Stimulated activated CD8-positive, alpha-beta memory T cell treated with anti-CD3 and anti-CD28 coated beads, Interleukin-4, amount 100 ng/mL, for 48 hours (primary cell): ENCODE measurements around the gene IMPA2.
"Not testable (repeated sequence)": the region's sequence is repeated elsewhere in the genome, so short reads cannot be mapped to it uniquely, and the experiment has no call there.

ENCODE experiments used
- DNase-seq: peaks from one replicate; pipeline ENCODE4 v3.0.0-alpha.2; 2020

Gene IMPA2

GRCh38 chr18:12053289-12053688 is 72.0 kb downstream of the IMPA2 start:
- no peak for DNase-seq

DNA sequence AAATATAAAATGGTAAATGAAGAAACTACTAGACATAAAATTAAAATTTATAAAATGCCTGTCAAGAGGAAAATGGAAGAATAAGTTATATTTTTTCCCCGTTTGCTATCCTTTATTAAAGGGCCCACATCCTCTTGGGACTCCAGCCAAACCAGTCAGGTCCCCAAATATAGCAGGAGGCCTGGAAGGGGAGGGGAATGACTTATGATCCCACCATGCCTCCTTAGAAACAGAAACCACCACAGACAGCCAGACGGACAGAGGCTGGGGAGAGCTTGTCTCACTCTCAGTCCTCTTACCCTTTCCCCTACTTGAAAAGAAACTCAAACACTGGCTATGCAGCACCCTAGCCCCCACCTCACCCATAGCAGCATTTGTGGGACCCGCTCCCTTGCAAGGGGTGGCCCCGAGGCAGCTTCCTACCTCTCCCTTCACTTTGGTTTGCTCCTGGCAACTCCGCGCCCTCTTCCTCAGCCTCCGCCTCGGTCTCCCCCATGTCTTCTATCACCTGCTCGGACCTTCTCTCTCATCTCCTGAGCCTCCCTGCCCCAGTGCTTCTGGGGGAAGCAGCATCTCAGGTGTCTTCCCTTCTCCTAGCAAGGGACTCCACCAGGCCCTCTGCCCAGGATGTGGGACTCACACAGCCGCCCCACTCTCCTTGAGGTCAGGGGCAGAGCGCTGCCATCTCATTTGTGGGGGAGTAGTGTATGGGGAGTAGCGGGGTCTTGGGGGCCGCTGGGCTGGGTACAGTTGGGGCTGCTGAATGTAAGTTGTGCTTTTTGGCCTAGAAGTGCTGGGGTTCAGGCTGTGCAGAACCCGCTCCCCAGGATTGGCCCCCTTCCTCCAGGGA is 75.0 kb downstream of the IMPA2 start:
- DNase-seq: no peak

DNA sequence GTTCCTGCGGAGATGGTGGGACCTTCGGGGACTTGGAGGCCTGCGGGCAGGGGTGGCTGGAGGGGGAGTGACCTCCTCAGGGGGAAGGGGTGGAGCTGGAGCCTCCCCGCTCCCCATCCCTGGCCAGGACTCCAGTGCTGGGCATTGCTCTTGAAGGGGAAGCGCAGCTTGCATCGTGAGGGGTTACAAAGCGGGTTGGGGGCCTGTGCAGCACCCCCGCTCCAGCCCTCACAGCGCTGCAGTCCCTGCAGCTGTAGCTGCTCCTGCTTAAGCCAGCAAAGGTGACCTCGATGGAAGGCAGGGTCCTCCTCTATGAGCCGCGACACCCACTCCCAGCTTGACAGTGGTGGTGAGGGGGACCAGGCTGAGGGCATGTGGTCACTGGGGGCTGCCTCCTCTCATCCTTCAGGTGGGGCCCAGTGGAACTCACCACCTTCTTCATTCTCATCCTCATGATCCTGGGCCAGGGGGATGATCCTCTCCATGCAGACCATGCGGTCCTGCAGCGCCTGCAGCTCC is 75.6 kb downstream of the IMPA2 start:
- no peak for DNase-seq

GRCh38 chr18:12057419-12058039 is 76.2 kb downstream of the IMPA2 start:
- no peak for DNase-seq

- no peak for DNase-seq
Measured at GRCh38 chr18:12059334-12060181, 78.3 kb downstream of the IMPA2 start.

- no peak for DNase-seq
Measured at GRCh38 chr18:12060182-12060870, 79.0 kb downstream of the IMPA2 start.

- no peak for DNase-seq
Measured at GRCh38 chr18:12061685-12062084, 80.4 kb downstream of the IMPA2 start.

GRCh38 chr18:12062974-12063373 is 81.7 kb downstream of the IMPA2 start:
- DNase-seq: no peak

GRCh38 chr18:12064086-12064763 is 82.9 kb downstream of the IMPA2 start:
- no peak for DNase-seq

DNA sequence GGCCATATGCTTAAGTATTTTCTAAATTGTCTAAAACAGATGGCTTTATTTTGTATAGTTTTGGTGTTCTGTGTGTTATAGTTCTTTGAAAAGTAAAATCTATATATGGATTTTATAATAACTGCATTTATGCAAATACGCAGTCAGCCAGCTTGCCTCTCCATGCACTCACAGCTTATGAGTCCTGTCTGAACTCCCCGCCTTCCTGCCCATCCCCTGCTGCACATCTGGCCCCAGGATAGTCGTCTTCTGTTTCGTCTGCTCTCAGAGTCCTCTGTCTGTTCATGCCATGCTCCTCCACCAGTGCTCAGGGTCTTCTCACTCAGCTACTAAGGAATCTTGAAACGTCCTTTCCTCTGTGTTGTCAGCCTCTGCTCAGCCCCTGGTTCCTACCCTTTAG is 84.1 kb downstream of the IMPA2 start:
- DNase-seq: no peak

GRCh38 chr18:12066910-12067511 is 85.7 kb downstream of the IMPA2 start:
- no peak for DNase-seq

- no peak for DNase-seq
Measured at GRCh38 chr18:12067671-12068070, 86.4 kb downstream of the IMPA2 start.

DNA sequence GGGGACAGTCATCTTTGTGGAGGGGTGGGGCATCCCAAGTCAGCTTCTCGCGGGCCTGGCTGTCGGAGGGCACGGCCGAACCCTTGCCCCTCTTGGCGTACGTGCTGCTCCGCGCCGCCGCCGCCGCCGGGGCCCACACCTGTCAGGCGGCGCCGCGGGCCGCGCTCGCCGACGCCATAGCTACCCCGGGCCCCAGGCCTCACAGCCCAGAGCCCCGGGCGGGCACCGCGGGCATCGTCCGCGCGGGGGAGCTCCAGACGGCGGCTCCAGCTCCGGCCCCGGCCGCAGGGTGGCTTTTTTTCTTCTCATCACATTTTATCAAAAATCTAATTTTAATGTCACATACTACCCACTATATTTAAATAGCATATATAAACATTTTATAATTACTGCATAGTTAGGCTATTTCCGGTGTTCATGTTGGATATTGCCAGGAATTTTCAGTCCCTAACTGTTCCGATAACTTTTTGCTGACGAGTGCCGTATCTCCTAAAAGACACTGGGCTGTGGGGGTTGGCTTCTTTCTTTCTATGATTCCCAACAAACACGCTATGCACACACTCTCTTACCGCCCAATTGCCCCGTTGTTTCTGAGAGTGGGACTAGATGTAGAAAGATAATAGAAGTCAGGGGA is 87.1 kb downstream of the IMPA2 start:
- not testable (repeated sequence) for DNase-seq

GRCh38 chr18:12068950-12069320 is 87.6 kb downstream of the IMPA2 start:
- DNase-seq: no peak

- not testable (repeated sequence) for DNase-seq
Measured at GRCh38 chr18:12071066-12071465, 89.8 kb downstream of the IMPA2 start.

- no peak for DNase-seq
Measured at GRCh38 chr18:12072996-12073395, 91.7 kb downstream of the IMPA2 start.

DNA sequence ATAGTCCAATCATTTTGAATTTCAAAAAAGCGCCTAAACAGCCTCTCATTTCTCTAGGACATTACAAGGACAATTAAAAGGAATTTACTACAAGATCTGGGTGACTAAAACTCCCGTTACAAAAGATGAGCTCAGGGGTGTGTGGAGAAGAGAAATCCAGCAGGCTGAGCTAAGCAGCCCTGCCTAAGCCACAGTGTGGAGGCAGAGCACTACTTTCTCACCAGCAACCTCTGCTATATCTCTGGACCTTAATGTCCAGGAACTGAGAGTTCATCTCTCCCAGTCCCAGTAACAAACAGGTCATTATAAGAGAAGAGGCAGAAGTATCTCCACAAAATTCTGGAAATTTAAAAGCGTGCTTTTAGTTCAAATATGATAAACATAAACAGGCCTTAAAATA is 93.4 kb downstream of the IMPA2 start:
- no peak for DNase-seq

DNA sequence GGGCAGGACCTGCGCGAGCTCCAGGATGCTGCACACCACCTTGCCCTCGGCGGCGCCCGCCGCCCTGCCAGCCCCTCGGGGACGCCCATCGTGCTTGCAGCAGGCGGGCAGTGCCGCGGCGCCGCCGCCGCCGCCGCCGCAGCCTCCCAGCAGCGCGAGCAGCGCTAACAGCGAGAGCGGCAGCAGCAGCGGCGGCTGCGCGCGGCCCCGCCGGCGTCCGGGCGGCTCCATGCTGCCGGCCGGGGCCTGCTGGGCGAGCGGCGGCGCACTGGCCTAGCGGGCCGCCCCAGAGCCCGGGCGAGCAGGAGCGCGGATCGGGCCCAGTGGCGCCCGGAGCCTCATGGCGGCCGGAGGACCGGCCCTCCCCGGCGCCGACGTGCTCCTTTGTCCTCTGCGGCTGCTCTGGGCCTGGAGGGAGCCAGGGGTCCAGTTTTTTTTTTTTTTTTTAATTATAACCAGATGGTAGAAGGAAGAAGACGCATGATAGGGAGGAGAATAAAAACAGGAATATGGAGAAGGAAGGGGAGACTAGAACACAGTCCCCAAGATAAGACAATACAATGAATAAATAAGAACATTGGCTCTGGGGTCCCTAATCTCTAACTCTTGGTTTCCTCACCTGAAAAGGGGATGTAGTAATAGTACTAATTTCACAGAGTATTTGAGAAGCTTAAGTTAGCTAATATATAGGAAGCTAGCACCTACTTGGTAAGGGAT is 95.3 kb downstream of the IMPA2 start:
- DNase-seq: no peak

DNA sequence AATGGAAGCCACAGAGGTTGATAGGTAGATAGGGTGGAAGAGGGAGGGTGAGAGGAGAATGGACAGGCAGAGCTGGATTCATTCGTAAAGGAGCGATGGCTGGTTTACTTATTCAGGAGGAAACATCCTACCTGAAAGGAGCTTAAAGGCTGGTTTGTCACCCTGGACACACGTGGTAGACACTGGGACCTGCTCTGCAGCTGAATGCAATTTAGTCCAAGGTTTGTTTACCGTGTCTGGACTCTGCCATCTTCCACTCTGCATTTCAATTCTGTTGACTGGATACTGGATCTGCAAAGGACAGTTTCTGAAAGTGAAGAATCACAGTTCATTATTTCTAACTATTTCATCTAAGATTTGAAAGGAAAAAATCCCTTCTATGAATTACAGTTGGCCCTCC is 96.7 kb downstream of the IMPA2 start:
- DNase-seq: not testable (repeated sequence)

DNA sequence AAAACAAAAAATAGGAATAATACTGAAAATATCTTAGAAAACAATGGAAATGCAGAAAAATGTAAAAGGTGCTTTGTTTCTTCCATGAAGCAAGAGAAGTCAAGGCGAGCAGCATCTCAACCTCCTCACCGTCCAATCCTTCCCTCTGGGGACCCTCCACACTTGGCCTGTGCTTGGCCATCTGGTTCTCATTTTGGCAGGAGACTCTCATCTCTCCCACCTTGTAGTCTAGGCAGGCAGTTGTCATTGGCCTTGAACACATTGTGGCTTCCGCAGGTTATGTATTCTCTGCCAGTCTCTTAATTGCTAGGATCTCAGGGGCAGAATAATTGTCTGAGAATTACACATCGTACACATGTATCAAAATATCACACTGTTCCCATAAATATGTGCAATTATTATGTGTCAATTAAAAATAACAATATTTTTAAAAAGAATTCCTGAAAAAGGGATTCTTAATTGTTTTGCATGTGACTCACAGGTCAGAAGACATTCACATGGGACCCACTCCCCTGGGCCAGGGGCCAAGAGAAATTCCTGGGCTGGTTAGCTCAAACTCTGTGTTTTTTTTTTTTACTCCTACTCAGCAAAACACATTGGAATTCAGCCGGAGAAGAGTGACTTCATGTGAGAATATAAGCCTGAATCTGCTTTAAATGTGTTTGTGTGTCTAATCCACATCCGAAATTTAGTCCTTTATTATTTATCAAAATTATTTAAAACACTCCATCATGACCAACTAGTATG is 98.4 kb downstream of the IMPA2 start:
- DNase-seq: no peak
